Measurements from ENCODE around the gene DTNB.

GRCh38 chr2:25566694-25567093 is 106.7 kb downstream of the DTNB start:
- TF ChIP-seq CTCF (IDR thresholded peaks at IDR 0.05) = no peak
- TF ChIP-seq POLR2A (IDR thresholded peaks at IDR 0.05) = no peak

Data from uterus (tissue), 2 donors.